Ovary (tissue), 9 donors: ENCODE results near the gene NCF2. TPM values are rescaled to one million over a fixed set of nuclear protein-coding genes. Genes with fewer than 3 reads are reported as not detected.

ENCODE experiments used
- DNase-seq, 5 donors: peaks; one replicate each; pipeline ENCODE4 v3.0.0-alpha.2; 2019 to 2020
- H3K27ac ChIP-seq, 2 donors: fragments of 200-600 bp; one replicate each; pipeline versions ENCODE4 v1.5.1 to v1.8.0; 2019 to 2022
- H3K27me3 ChIP-seq: fragments of 200-600 bp; one replicate; pipeline ENCODE4 v1.8.0; 2022
- H3K36me3 ChIP-seq: fragments of 200-600 bp; sonication (generic); one replicate; pipeline ENCODE4 v1.5.1; 2019
- H3K4me1 ChIP-seq: one replicate; pipeline ENCODE4 v1.8.1; 2013; ENCODE audit warnings: mild to moderate bottlenecking, moderate library complexity; ENCODE audit not compliant: insufficient read depth
- H3K4me3 ChIP-seq: fragments of 200-600 bp; sonication (generic); one replicate; pipeline ENCODE4 v1.5.1; 2017
- H3K9me3 ChIP-seq, 2 donors: fragments of 200-600 bp in 1 of 2; sonication (generic) in 1 of 2; one replicate each; pipeline versions ENCODE4 v1.5.1 to v1.8.1; 2013 to 2019; ENCODE audit warnings: mild to moderate bottlenecking in 1 of 2, moderate library complexity in 1 of 2
- CTCF ChIP-seq, 3 donors: fragments of 450-650 bp in 2 of 3; fragments of 200-600 bp in 1 of 3; IDR thresholded peaks; one replicate each; pipeline versions ENCODE4 v1.5.1 to v1.8.0; 2016 to 2022; ENCODE audit warnings: antibody characterized with exemption in 3 of 3, mild to moderate bottlenecking in 1 of 3
- EP300 ChIP-seq: sonication (generic); formaldehyde crosslinking; IDR thresholded peaks from one replicate; pipeline ENCODE4 v1.6.1; 2017; ENCODE audit warnings: antibody characterized with exemption
- POLR2A ChIP-seq: fragments of 450-650 bp; IDR thresholded peaks from one replicate; pipeline ENCODE4 v1.6.1; 2017; ENCODE audit warnings: antibody characterized with exemption, mild to moderate bottlenecking, moderate library complexity
- WGBS, 3 donors: extraction: QIAGEN DNeasy Blood & Tissue Kit in 1 of 3; methylation state at CpG; one replicate each; pipeline versions ENCODE4 v1.1.5 to v1.1.7; 2013 to 2017; 5-methylcytosine and 5-hydroxymethylcytosine counted together
- intact Hi-C, 4 donors: fragments of 100-400 bp; cut with DNase I; formaldehyde crosslinking; loops; one replicate each; pipeline versions ENCODE4 v1.11.0 to v1.15.1; 2022 to 2023
- polyA plus RNA-seq, 2 donors: library from polyadenylated mRNA; stranded (reverse); fragments of 200-250 nt in 1 of 2; fragments of 350-450 nt in 1 of 2; fragmentation: Illumina TruSeq in 1 of 2; extraction: RNeasy Lipid Tissue Mini Kit (QIAGEN cat#74804) in 1 of 2; gene quantifications; one replicate each; pipeline ENCODE4 v1.2.3, GENCODE V29; 2013 to 2014
- total RNA-seq, 7 donors: library from RNA; depleted of rRNA in 2 of 7; stranded (reverse); fragments of >200 nt in 2 of 7; fragmentation: NEBNext Ultra II Directional in 3 of 7; extraction: Animal tissue kit (Norgen Biotek cat#: 25700) in 3 of 7; gene quantifications; one replicate each; pipeline versions ENCODE4 v1.1.0 to v1.2.4, GENCODE V29; 2016 to 2023
- donor health status: DM: no; HTN: no; CAD: no; lungs with moderate emphysema.
- donor health status: DM: no; HTN: no; CAD: no.
- donor health status: Bipolar disorder and iron deficiency.
- donor health status: DM: yes; HTN: yes; CAD: no.
- donor health status: DM: no; HTN: no; CAD: no.
- donor health status: DM: yes; HTN: yes; CAD: no.

The NCF2 gene
- total and polyA plus RNA-seq, 9 donors = 1.9 to 15.9 (median 3.2) TPM

GRCh38 chr1:183592733-183593132 is 2.5 kb upstream of the NCF2 start:
- intact Hi-C loops = no loop called here
- 93 to 96% (median 96%) methylated on average over 7 of the region's 7 CpGs for WGBS, 3 donors

GRCh38 chr1:183589874-183590243 is 400 bp downstream of the NCF2 start:
- no peak for TF ChIP-seq EP300
- DNase-seq = no peak
- Histone ChIP-seq H3K4me3 (no peak overlapping the region), H3K27ac (no peak overlapping the region), H3K36me3 (no peaks in the 10 kb centered on the region), H3K4me1 (no peaks in the 10 kb centered on the region), H3K9me3 (no peaks in the 10 kb centered on the region), H3K27me3 (no peaks in the 10 kb centered on the region)
- intact Hi-C loops = no loop called here
- WGBS, 3 donors = 84 to 92% (median 89%) methylated on average over 4 of the region's 4 CpGs

More at GRCh38 chr1:183592733-183593132, 2.5 kb upstream of the NCF2 start:
- no peaks in the 10 kb centered on the region for H3K27me3 ChIP-seq
- H3K4me3 ChIP-seq = no peak overlapping the region
- no peak for DNase-seq
- no peaks in the 10 kb centered on the region for H3K36me3 ChIP-seq
- H3K27ac ChIP-seq = no peak overlapping the region
- no peaks in the 10 kb centered on the region for H3K9me3 ChIP-seq
- no peaks in the 10 kb centered on the region for H3K4me1 ChIP-seq
- no peak for TF ChIP-seq EP300
- no peak for TF ChIP-seq POLR2A
- no peak for TF ChIP-seq CTCF (IDR thresholded peaks at IDR 0.05)

- no peak for DNase-seq
- intact Hi-C loops = no loop called here
- WGBS, 3 donors = 90 to 91% (median 90%) methylated on average over 5 of the region's 5 CpGs
- H3K4me3 ChIP-seq = no peak overlapping the region
- H3K27me3 ChIP-seq = no peaks in the 10 kb centered on the region
- H3K4me1 ChIP-seq = no peaks in the 10 kb centered on the region
- no peaks in the 10 kb centered on the region for H3K36me3 ChIP-seq
- TF ChIP-seq POLR2A = no peak
- no peak for TF ChIP-seq EP300
- no peak for TF ChIP-seq CTCF (IDR thresholded peaks at IDR 0.05)
- no peak overlapping the region for H3K27ac ChIP-seq
- no peaks in the 10 kb centered on the region for H3K9me3 ChIP-seq
Observed at GRCh38 chr1:183589384-183589783, 875 bp downstream of the NCF2 start.

GRCh38 chr1:183588827-183589226 is 1.4 kb downstream of the NCF2 start:
- Histone ChIP-seq H3K36me3 (no peaks in the 10 kb centered on the region), H3K27ac (no peak overlapping the region), H3K27me3 (no peaks in the 10 kb centered on the region), H3K4me3 (no peak overlapping the region), H3K9me3 (no peaks in the 10 kb centered on the region), H3K4me1 (no peaks in the 10 kb centered on the region)
- DNase-seq = no peak
- intact Hi-C loops = no loop called here
- no peak for TF ChIP-seq CTCF (IDR thresholded peaks at IDR 0.05)
- no peak for TF ChIP-seq EP300
- no peak for TF ChIP-seq POLR2A

- DNase-seq = no peak
- H3K4me1 ChIP-seq = no peaks in the 10 kb centered on the region
- no peak overlapping the region for H3K27ac ChIP-seq
- no peaks in the 10 kb centered on the region for H3K9me3 ChIP-seq
- TF ChIP-seq CTCF (IDR thresholded peaks at IDR 0.05) (no peak), EP300 (no peak), POLR2A (no peak)
- H3K4me3 ChIP-seq = no peak overlapping the region
- 93 to 98% (median 97%) methylated on average over 8 of the region's 8 CpGs for WGBS, 3 donors
- no peaks in the 10 kb centered on the region for H3K36me3 ChIP-seq
- H3K27me3 ChIP-seq = no peaks in the 10 kb centered on the region
- intact Hi-C loops = no loop called here
Observed at GRCh38 chr1:183586926-183587325, 3.3 kb downstream of the NCF2 start.
